Measurements from ENCODE around the gene COPG1.

COPG1 gene

DNA sequence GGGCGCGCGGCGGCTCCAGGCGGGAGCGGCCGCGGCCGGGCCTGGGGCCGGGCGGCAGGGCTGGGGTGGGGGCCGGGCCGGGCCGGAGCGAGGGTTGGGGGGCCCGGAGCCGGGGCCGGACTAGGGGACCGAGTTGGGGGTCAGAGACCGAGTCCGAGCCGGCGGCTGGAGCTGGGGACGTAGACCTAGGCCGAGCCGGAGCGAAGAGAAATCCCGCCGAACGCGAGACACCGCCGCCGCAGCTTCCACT, 66.5 kb downstream of the COPG1 start:
- Histone ChIP-seq H3K9me3 (ENCODE audit: control insufficient read depth in 2 of 2, low read length in 2 of 2) (no peaks in the 10 kb centered on the region), H3K4me1 (ENCODE audit: control insufficient read depth, insufficient read depth, low read length) (peaks cover 23% of the 10 kb centered on the region), H3K27ac (ENCODE audit: low read length) (peak overlapping the region; percentile 87), H3K27me3 (ENCODE audit: control insufficient read depth in 1 of 2, insufficient read depth in 2 of 2, low read length in 2 of 2) (no peaks in the 10 kb centered on the region), H3K36me3 (ENCODE audit: control insufficient read depth in 2 of 2, insufficient read depth in 2 of 2, low read length in 2 of 2) (peaks cover 0 to 3% of the 10 kb centered on the region in 2 donors), H3K4me3 (ENCODE audit: low read length in 2 of 2) (peak overlapping the region; percentile 78 to 96), H3K9ac (ENCODE audit: low read length in 2 of 2) (peak overlapping the region in 1 of 2 donors; percentile 71)

DNA sequence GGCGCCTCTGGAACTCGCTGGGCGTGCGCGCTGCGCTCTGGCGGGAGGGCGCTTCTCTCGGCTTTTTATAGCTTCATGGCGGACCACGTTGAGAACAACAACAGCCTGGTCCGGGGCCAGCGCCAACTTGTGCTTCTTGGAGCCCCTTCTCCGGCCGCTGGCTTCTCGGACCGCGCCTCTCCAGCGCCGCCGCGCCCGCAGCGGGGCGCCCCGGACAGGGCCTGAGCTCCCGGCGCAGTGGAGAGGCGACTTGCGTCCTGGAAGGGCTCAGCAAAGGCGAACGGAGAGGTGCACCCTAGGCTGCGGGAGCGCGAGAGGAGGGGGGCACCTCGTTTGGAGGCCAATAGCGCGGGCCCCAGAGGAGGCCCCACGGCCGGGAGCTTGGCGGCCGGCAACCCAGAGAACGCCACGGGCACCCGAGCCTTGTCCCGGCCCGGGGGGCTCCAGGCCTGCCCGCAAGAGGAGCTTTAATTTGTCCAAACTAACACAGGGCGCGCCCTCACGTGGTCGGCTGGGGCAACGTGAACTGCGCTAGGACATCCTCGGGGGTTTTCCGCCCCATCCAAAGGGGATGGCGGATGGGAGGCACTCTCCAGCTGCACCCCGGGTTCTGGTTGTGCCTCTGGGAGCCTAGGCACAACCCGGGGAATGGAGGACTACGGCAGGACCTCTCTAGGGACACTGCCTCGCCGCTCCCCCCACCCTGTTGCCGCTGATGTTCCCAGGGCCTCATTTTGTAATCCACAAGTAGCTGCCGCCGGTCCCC, 67.0 kb downstream of the COPG1 start:
- Histone ChIP-seq H3K4me1 (ENCODE audit: control insufficient read depth, insufficient read depth, low read length) (peaks cover 23% of the 10 kb centered on the region), H3K27me3 (ENCODE audit: control insufficient read depth in 1 of 2, insufficient read depth in 2 of 2, low read length in 2 of 2) (no peaks in the 10 kb centered on the region), H3K9me3 (ENCODE audit: control insufficient read depth in 2 of 2, low read length in 2 of 2) (no peaks in the 10 kb centered on the region), H3K4me3 (ENCODE audit: low read length in 2 of 2) (peak overlapping the region; percentile 78 to 96), H3K36me3 (ENCODE audit: control insufficient read depth in 2 of 2, insufficient read depth in 2 of 2, low read length in 2 of 2) (peaks cover 3 to 7% of the 10 kb centered on the region in 2 donors), H3K9ac (ENCODE audit: low read length in 2 of 2) (peak overlapping the region; percentile 71 to 74), H3K27ac (ENCODE audit: low read length) (peak overlapping the region; percentile 87)

DNA sequence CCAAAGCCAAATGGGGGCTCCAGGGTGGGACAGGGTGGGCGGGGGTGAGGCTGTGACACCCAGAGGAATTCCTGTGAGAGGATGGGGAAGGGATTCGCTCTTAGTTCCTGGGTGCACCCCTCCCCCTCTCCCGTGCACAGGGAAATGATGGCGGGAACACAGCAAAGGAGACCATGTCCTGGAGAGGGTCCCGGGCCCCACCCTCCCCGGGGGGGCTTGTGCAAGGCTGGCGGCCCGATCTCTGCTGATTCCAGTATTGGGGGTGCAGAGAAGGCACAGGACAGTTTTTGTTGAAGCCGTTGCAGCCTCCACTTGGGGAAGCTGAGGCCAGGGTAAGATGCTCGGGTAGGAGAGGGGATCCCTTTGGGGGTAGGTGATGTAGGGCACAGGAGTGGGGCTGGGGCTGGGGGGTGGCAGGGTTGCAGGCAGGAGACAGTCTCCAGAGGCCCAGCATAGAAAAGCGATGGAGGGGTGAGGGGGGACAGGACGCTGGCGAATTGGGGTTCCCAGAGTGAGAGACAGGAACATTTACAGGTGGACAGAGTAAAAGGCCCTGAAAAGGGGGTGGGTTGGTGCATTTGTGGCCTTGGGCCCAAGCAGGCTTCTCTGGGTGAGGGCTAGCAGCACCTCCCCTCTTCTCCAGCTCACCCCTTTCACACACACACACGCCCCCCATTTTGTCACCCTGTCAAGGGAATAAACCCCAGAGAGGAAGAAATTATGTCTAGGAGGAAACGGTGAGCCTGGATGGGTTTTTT, 67.8 kb downstream of the COPG1 start:
- H3K4me3 ChIP-seq (ENCODE audit: low read length in 2 of 2), result peak overlapping the region; percentile 78 to 96
- H3K27ac ChIP-seq (ENCODE audit: low read length), result peak overlapping the region; percentile 87
- H3K9me3 ChIP-seq (ENCODE audit: control insufficient read depth in 2 of 2, low read length in 2 of 2), result no peaks in the 10 kb centered on the region
- H3K4me1 ChIP-seq (ENCODE audit: control insufficient read depth, insufficient read depth, low read length), result peaks cover 23% of the 10 kb centered on the region
- H3K27me3 ChIP-seq (ENCODE audit: control insufficient read depth in 1 of 2, insufficient read depth in 2 of 2, low read length in 2 of 2), result no peaks in the 10 kb centered on the region
- peak overlapping the region in 1 of 2 donors; percentile 71 for H3K9ac ChIP-seq (ENCODE audit: low read length in 2 of 2)
- H3K36me3 ChIP-seq (ENCODE audit: control insufficient read depth in 2 of 2, insufficient read depth in 2 of 2, low read length in 2 of 2), result peaks cover 4 to 7% of the 10 kb centered on the region in 2 donors

DNA sequence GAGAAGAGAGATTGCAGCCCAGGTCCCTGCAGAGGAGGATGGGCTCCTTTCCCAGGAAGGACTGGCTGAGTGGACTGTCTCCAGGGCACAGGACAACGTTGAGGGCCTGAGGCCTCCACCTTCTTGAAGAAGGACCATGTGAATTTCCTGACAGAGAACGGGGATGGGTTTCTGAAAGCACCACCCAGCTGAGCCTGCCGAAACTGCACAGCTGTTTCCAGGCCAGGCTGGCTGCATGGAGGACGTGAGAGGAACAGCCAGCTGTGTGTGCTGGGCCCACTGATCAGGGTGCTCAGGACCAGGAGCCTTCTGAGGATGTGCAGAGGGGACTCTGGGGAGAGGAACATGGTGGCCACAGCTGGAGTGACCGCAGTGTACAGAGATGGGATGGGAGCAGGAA, 68.4 kb downstream of the COPG1 start:
- peaks cover 23% of the 10 kb centered on the region for H3K4me1 ChIP-seq (ENCODE audit: control insufficient read depth, insufficient read depth, low read length)
- no peak overlapping the region for H3K27ac ChIP-seq (ENCODE audit: low read length)
- H3K27me3 ChIP-seq (ENCODE audit: control insufficient read depth in 1 of 2, insufficient read depth in 2 of 2, low read length in 2 of 2), result no peaks in the 10 kb centered on the region
- H3K9ac ChIP-seq (ENCODE audit: low read length in 2 of 2), result no peak overlapping the region
- H3K9me3 ChIP-seq (ENCODE audit: control insufficient read depth in 2 of 2, low read length in 2 of 2), result no peaks in the 10 kb centered on the region
- peaks cover 4 to 7% of the 10 kb centered on the region in 2 donors for H3K36me3 ChIP-seq (ENCODE audit: control insufficient read depth in 2 of 2, insufficient read depth in 2 of 2, low read length in 2 of 2)
- peak overlapping the region in 1 of 2 donors; percentile 23 for H3K4me3 ChIP-seq (ENCODE audit: low read length in 2 of 2)

DNA sequence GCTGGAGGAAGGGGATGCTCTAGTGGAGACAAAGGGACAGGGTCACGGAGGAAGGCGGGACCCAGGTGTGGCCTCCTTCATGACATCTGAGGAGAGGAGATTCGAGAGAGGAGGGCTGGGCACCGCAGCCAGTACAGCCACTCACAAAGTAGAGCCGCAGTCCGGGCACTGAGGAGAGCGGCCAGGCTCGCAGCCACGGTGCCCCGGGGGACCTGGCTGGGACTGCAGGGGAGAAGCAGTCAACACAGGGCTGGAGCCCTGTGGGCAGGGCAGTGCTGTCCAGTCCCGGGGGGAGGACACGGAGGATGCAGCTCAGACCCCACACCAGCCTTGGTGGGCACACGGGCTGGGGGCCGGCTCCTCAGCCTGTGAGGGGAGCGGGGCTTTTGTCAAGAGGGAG, 69.5 kb downstream of the COPG1 start:
- H3K9ac ChIP-seq (ENCODE audit: low read length in 2 of 2), result no peak overlapping the region
- H3K27ac ChIP-seq (ENCODE audit: low read length), result no peak overlapping the region
- no peaks in the 10 kb centered on the region for H3K9me3 ChIP-seq (ENCODE audit: control insufficient read depth in 2 of 2, low read length in 2 of 2)
- peaks cover 4 to 10% of the 10 kb centered on the region in 2 donors for H3K36me3 ChIP-seq (ENCODE audit: control insufficient read depth in 2 of 2, insufficient read depth in 2 of 2, low read length in 2 of 2)
- peaks cover 20% of the 10 kb centered on the region for H3K4me1 ChIP-seq (ENCODE audit: control insufficient read depth, insufficient read depth, low read length)
- no peaks in the 10 kb centered on the region for H3K27me3 ChIP-seq (ENCODE audit: control insufficient read depth in 1 of 2, insufficient read depth in 2 of 2, low read length in 2 of 2)
- H3K4me3 ChIP-seq (ENCODE audit: low read length in 2 of 2), result no peak overlapping the region

DNA sequence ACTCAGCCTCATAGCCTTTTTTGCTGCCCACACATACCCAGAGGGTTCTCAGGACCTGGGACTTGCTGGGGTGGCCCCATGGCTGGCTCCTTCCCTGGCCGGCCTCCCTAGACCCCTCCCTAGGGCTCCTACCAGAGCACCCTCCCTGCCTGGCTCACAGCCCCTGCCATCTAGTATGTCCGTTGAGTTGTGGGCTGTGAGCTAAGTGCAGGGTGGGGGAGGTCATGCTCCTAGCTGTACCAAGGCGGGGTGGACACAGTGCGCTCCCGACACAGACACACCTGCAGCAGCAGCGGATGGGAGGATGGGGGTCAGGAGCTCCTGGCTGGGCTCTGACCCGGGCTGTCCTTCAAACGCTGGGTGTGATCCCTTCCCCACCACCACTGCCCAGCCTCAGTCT, 70.9 kb downstream of the COPG1 start:
- peaks cover 0 to 3% of the 10 kb centered on the region in 2 donors for H3K27me3 ChIP-seq (ENCODE audit: control insufficient read depth in 1 of 2, insufficient read depth in 2 of 2, low read length in 2 of 2)
- no peak overlapping the region for H3K27ac ChIP-seq (ENCODE audit: low read length)
- H3K36me3 ChIP-seq (ENCODE audit: control insufficient read depth in 2 of 2, insufficient read depth in 2 of 2, low read length in 2 of 2), result peaks cover 4 to 10% of the 10 kb centered on the region in 2 donors
- H3K9ac ChIP-seq (ENCODE audit: low read length in 2 of 2), result no peak overlapping the region
- H3K9me3 ChIP-seq (ENCODE audit: control insufficient read depth in 2 of 2, low read length in 2 of 2), result no peaks in the 10 kb centered on the region
- no peak overlapping the region for H3K4me3 ChIP-seq (ENCODE audit: low read length in 2 of 2)
- peaks cover 18% of the 10 kb centered on the region for H3K4me1 ChIP-seq (ENCODE audit: control insufficient read depth, insufficient read depth, low read length)

DNA sequence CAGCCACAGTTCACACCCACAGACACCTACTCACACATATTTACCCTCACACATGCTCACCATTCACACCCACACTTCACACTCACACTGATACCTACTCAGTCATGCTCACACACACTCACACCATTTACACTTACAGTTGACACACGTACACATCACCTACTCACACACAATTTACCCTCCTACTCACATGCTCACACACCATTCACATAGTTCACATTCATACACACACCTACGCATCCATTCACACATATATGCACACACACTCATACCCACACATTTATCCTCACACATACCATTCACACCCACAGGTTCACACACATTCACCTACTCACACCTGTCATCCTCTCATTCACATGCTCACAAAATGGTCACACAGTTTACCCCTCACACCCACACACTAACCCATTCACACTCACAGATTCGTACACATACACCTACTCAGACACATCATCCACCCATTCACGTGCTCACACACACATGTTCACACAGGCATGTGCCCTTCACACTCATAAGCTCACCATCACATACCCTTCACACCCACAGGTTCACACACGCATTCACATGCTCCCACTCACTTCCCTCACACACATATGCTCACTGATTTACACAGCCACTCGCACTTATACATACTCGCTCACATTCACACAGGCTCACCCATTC, 71.5 kb downstream of the COPG1 start:
- peaks cover 18% of the 10 kb centered on the region for H3K4me1 ChIP-seq (ENCODE audit: control insufficient read depth, insufficient read depth, low read length)
- H3K27me3 ChIP-seq (ENCODE audit: control insufficient read depth in 1 of 2, insufficient read depth in 2 of 2, low read length in 2 of 2), result peaks cover 0 to 3% of the 10 kb centered on the region in 2 donors
- H3K4me3 ChIP-seq (ENCODE audit: low read length in 2 of 2), result no peak overlapping the region
- H3K9ac ChIP-seq (ENCODE audit: low read length in 2 of 2), result no peak overlapping the region
- no peak overlapping the region for H3K27ac ChIP-seq (ENCODE audit: low read length)
- H3K9me3 ChIP-seq (ENCODE audit: control insufficient read depth in 2 of 2, low read length in 2 of 2), result no peaks in the 10 kb centered on the region
- peaks cover 4 to 10% of the 10 kb centered on the region in 2 donors for H3K36me3 ChIP-seq (ENCODE audit: control insufficient read depth in 2 of 2, insufficient read depth in 2 of 2, low read length in 2 of 2)

DNA sequence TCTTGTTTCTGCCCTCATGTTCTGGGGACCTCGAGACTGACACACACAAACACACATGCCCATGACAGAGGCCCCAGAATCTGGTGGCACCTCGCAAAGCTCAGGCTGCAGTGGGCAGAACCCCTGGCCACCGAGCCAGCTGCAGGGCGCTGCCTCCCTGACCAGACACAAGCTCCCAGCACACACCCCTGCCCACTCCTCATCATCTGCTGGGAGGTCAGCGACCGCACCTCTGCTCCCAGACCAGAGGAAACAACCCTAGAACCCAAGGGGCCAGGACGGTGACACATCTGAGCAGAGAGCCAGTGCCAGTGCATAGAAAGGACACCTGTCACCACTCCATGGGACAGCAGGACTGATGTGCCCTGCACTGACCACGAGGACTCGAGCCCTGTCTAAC, 72.5 kb downstream of the COPG1 start:
- no peaks in the 10 kb centered on the region for H3K9me3 ChIP-seq (ENCODE audit: control insufficient read depth in 2 of 2, low read length in 2 of 2)
- H3K4me1 ChIP-seq (ENCODE audit: control insufficient read depth, insufficient read depth, low read length), result peaks cover 12% of the 10 kb centered on the region
- no peak overlapping the region for H3K9ac ChIP-seq (ENCODE audit: low read length in 2 of 2)
- H3K4me3 ChIP-seq (ENCODE audit: low read length in 2 of 2), result no peak overlapping the region
- no peak overlapping the region for H3K27ac ChIP-seq (ENCODE audit: low read length)
- H3K36me3 ChIP-seq (ENCODE audit: control insufficient read depth in 2 of 2, insufficient read depth in 2 of 2, low read length in 2 of 2), result peaks cover 4 to 10% of the 10 kb centered on the region in 2 donors
- peaks cover 0 to 4% of the 10 kb centered on the region in 2 donors for H3K27me3 ChIP-seq (ENCODE audit: control insufficient read depth in 1 of 2, insufficient read depth in 2 of 2, low read length in 2 of 2)

DNA sequence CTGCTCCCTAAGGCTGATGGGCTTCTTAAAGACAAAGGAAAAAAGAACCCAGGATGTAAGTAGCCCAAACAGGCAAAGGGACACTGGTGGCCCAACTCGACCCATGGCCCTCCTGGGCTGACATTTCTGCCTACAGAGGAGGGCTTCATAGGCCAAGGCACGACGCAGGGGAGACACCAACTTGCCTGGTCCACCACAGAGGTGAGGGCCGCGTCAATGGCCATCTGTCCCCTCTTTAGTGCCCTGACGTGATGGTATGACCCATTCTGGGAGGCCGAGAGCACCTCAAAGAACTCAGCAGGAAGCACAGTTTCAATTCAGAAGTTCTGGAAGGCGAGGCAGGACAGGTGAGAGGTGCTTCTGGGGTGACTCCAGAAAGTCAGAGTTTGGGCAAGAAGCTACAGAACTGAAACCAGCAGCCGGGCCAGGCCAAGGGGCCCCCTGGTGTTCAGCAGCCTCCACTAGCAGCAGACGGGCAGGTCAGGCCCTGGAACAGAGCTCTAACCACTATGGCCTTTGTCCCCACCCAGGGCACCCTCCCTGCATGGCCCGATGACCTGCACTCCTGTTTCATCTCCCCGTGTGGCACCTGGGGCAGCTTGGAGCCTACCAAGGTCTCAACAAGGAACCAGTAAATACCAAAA, 74.4 kb downstream of the COPG1 start:
- no peaks in the 10 kb centered on the region for H3K9me3 ChIP-seq (ENCODE audit: control insufficient read depth in 2 of 2, low read length in 2 of 2)
- H3K27me3 ChIP-seq (ENCODE audit: control insufficient read depth in 1 of 2, insufficient read depth in 2 of 2, low read length in 2 of 2), result peaks cover 0 to 4% of the 10 kb centered on the region in 2 donors
- H3K4me3 ChIP-seq (ENCODE audit: low read length in 2 of 2), result no peak overlapping the region
- H3K27ac ChIP-seq (ENCODE audit: low read length), result no peak overlapping the region
- H3K4me1 ChIP-seq (ENCODE audit: control insufficient read depth, insufficient read depth, low read length), result no peaks in the 10 kb centered on the region
- no peak overlapping the region for H3K9ac ChIP-seq (ENCODE audit: low read length in 2 of 2)
- peaks cover 4 to 10% of the 10 kb centered on the region in 2 donors for H3K36me3 ChIP-seq (ENCODE audit: control insufficient read depth in 2 of 2, insufficient read depth in 2 of 2, low read length in 2 of 2)

DNA sequence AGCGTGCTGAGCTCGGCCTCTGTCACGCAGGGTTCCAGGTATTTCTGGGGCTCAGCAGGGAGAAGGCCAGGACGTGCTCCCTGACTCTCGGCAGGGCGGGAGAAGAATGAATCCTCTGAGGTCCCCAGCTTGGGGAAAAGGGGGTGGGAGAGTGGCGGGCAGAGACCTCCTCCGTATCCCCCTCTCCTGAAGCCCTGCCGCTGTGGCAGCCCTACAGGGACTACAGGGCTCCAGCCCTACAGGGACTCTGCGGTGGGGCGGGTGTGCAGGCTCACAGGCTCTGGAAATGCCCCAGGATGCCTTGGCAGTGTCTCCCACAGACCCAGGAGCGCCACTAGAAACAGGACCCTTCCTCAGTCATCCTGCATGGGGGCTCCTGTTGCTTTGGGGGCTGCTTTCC, 75.4 kb downstream of the COPG1 start:
- Histone ChIP-seq H3K9me3 (ENCODE audit: control insufficient read depth in 2 of 2, low read length in 2 of 2) (no peaks in the 10 kb centered on the region), H3K4me1 (ENCODE audit: control insufficient read depth, insufficient read depth, low read length) (no peaks in the 10 kb centered on the region), H3K27ac (ENCODE audit: low read length) (no peak overlapping the region), H3K27me3 (ENCODE audit: control insufficient read depth in 1 of 2, insufficient read depth in 2 of 2, low read length in 2 of 2) (peaks cover 0 to 4% of the 10 kb centered on the region in 2 donors), H3K9ac (ENCODE audit: low read length in 2 of 2) (no peak overlapping the region), H3K4me3 (ENCODE audit: low read length in 2 of 2) (no peak overlapping the region), H3K36me3 (ENCODE audit: control insufficient read depth in 2 of 2, insufficient read depth in 2 of 2, low read length in 2 of 2) (peaks cover 4 to 10% of the 10 kb centered on the region in 2 donors)
